Hematopoietic multipotent progenitor cell treated with erythropoietin and hydrocortisone succinate and interleukin-3 and kit ligand, for 15 days (in vitro differentiated cells): ENCODE measurements around the gene MCEMP1.

Experiments
- DNase-seq: peaks from one replicate; pipeline ENCODE4 v3.0.0-alpha.2; 2015; ENCODE audit warnings: low spot score

Gene MCEMP1

GRCh38 chr19:7672522-7672921 lies 4.4 kb upstream of the MCEMP1 start:
- no peak for DNase-seq

- peak; percentile 68 for DNase-seq
Observed at GRCh38 chr19:7674010-7675005, 2.6 kb upstream of the MCEMP1 start.

GRCh38 chr19:7676376-7676775 lies 514 bp upstream of the MCEMP1 start:
- DNase-seq, result no peak

GRCh38 chr19:7677669-7678311 lies 900 bp downstream of the MCEMP1 start:
- DNase-seq, result peak; percentile 11

GRCh38 chr19:7678971-7679751 lies 2.3 kb downstream of the MCEMP1 start:
- DNase-seq, result peak; percentile 87

- no peak for DNase-seq
Observed at GRCh38 chr19:7679771-7680605, 3.1 kb downstream of the MCEMP1 start.

GRCh38 chr19:7680606-7681339 lies 3.9 kb downstream of the MCEMP1 start, which contains the start of gene TRAPPC5:
Gene TRAPPC5, plus strand, starts transcription at chr19:7680833. Its CDS starts 1,421 bp downstream, at chr19:7682254.
- DNase-seq, result peak; percentile 90

- peak; percentile 76 for DNase-seq
Observed at GRCh38 chr19:7681340-7682174, 4.7 kb downstream of the MCEMP1 start.

GRCh38 chr19:7682175-7682855 lies 5.4 kb downstream of the MCEMP1 start:
- DNase-seq, result no peak

- DNase-seq, result no peak
Observed at GRCh38 chr19:7685546-7686445, 8.9 kb downstream of the MCEMP1 start.

GRCh38 chr19:7687177-7687576 lies 10.3 kb downstream of the MCEMP1 start:
- DNase-seq, result no peak

- DNase-seq, result no peak
Observed at GRCh38 chr19:7689165-7689564, 12.3 kb downstream of the MCEMP1 start.

- DNase-seq, result no peak
Observed at GRCh38 chr19:7690779-7691258, 13.9 kb downstream of the MCEMP1 start.

GRCh38 chr19:7691497-7691896 lies 14.6 kb downstream of the MCEMP1 start:
- DNase-seq, result no peak

- DNase-seq, result no peak
Observed at GRCh38 chr19:7692417-7693088, 15.7 kb downstream of the MCEMP1 start.

- DNase-seq, result no peak
Observed at GRCh38 chr19:7694499-7694898, 17.6 kb downstream of the MCEMP1 start.

- no peak for DNase-seq
Observed at GRCh38 chr19:7697721-7698287, 20.9 kb downstream of the MCEMP1 start.
